Epithelial cell of esophagus (primary cell): ENCODE results near the gene ARHGAP30.
"Not testable (repeated sequence)": the region's sequence is repeated elsewhere in the genome, so short reads cannot be mapped to it uniquely, and the experiment has no call there.

ENCODE experiments used
- DNase-seq: peaks from one replicate; pipeline ENCODE4 v3.0.0; 2010; ENCODE audit warnings: low read depth
- H3K4me3 ChIP-seq: 2 replicates; pipeline ENCODE4 v1.5.1; 2011; ENCODE audit warnings: mild to moderate bottlenecking, low read length, control low read depth
- CTCF ChIP-seq: IDR thresholded peaks from 2 replicates; pipeline ENCODE4 v1.5.1; 2011; ENCODE audit warnings: low read depth, mild to moderate bottlenecking, low read length, control low read depth, inconsistent platforms; ENCODE audit not compliant: insufficient read depth; ENCODE audit errors: missing control alignments

The ARHGAP30 gene, protein sequence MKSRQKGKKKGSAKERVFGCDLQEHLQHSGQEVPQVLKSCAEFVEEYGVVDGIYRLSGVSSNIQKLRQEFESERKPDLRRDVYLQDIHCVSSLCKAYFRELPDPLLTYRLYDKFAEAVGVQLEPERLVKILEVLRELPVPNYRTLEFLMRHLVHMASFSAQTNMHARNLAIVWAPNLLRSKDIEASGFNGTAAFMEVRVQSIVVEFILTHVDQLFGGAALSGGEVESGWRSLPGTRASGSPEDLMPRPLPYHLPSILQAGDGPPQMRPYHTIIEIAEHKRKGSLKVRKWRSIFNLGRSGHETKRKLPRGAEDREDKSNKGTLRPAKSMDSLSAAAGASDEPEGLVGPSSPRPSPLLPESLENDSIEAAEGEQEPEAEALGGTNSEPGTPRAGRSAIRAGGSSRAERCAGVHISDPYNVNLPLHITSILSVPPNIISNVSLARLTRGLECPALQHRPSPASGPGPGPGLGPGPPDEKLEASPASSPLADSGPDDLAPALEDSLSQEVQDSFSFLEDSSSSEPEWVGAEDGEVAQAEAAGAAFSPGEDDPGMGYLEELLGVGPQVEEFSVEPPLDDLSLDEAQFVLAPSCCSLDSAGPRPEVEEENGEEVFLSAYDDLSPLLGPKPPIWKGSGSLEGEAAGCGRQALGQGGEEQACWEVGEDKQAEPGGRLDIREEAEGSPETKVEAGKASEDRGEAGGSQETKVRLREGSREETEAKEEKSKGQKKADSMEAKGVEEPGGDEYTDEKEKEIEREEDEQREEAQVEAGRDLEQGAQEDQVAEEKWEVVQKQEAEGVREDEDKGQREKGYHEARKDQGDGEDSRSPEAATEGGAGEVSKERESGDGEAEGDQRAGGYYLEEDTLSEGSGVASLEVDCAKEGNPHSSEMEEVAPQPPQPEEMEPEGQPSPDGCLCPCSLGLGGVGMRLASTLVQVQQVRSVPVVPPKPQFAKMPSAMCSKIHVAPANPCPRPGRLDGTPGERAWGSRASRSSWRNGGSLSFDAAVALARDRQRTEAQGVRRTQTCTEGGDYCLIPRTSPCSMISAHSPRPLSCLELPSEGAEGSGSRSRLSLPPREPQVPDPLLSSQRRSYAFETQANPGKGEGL

DNA sequence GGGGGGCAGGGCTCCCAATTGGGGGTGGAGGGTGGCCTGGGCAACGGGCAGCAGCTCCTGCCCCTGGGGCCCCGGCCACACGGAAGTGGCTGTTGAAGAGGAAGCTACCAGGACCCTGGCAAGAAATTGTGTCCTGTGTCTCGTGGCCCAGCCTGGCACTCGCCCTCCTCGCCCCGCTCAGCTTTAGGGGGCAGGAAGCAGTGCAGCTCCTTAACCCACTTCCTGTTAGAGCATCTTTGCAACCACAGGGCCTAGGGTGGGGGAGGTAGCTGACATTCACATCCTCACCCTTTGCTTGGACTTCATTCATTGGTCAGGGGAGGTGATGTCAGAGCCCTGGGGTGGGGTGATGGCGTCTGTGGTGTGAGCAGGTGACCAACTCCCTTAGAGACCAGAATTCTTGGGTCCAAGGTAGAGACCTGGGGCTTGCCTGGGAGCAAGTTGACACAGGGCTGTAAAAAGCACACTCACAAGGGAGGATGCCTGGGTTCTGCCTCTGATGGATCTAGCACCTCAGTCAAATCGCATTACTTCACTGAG is at the start of gene ARHGAP30:
ARHGAP30 (minus strand) TSS at position 161 of the 540 bp plus-strand sequence. CDS start 267 bp downstream, outside the sequence.
- no peak within 1 kb of the TSS for H3K4me3 ChIP-seq
- DNase-seq: no peak
- TF ChIP-seq CTCF: no peak

DNA sequence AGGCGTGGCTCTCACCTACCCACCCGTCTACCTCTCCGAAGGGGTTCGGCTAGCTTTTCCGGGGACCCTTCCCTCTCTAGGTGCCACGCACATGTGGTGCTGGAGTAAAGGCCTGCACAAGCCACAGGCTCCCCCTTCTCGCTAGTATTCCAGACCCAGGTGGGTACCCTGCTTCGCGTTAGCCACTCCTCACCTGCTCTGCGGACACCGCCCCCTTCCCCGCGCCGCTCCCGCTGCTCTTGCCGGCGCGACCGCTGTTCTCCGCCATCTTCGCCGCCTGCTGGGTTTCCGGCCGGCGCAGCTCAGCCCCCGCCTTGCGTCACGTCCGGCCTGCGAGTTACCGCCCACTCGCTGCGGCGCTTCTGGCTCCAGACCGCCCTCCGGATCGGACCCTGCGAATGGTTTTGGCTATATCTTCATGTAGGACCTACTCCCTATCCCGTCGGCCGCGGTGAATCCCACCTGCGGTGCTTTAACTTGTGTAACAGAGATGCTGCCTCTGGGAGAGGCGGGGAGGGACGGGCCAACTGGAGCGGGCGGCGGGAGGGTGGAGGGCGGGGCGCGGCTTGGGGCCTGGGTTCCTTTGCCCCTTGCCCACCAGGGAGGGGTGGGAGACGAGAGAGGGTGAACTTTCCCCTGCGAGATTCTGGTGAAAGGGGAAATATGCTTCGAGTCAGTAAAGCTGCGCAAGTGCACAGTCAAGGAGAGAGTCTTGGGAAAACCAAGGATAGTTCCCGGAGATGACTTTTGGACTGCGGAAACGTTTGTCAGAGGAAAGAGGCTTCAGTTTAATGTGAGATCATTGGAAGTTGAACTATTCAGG is 48.3 kb upstream of the ARHGAP30 start, which contains the start of the genes NIT1 and PFDN2:
NIT1 (plus strand) TSS at position 347 of the 823 bp plus-strand sequence; CDS start at position 419, 72 bp downstream.
PFDN2 (minus strand) TSS at position 279 of the 823 bp plus-strand sequence; CDS start at position 268, 11 bp downstream.
- no peak for TF ChIP-seq CTCF
- peak within 1 kb of the TSS; percentile 97 for H3K4me3 ChIP-seq
- DNase-seq: peak; percentile 89

- DNase-seq, H3K4me3 ChIP-seq: not testable (repeated sequence)
Observed at GRCh38 chr1:161115961-161116360, 46.3 kb upstream of the ARHGAP30 start.

GRCh38 chr1:161115132-161115711 is 45.5 kb upstream of the ARHGAP30 start:
- H3K4me3 ChIP-seq: no peak overlapping the region
- peak; percentile 99 for DNase-seq
- no peak for TF ChIP-seq CTCF

DNA sequence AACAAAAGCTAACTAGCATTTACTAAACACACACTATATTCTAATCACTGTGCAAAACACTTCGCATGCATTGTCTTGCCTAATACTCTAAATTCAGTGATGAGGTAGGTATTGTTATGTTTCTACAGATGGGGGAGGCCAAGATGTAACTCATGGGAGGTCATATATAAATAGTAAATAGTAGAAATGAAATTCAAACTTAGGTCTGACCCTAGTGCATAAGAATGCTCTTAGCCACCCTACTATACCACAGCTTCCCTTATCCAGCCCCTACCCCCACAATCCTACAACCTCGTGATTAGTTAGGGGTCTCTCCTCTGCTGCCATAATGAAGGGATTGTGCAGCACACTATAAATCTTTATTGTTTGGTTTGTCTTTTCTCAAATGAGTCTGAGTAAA is 44.9 kb upstream of the ARHGAP30 start:
- H3K4me3 ChIP-seq: no peak overlapping the region
- no peak for TF ChIP-seq CTCF
- no peak for DNase-seq

- no peak for DNase-seq
- no peak for TF ChIP-seq CTCF
- no peak overlapping the region for H3K4me3 ChIP-seq
Observed at GRCh38 chr1:161113915-161114314, 44.2 kb upstream of the ARHGAP30 start.
